Measurements from ENCODE around the gene EEIG2. TPM values are rescaled to one million over a fixed set of nuclear protein-coding genes. Genes with fewer than 3 reads are reported as not detected.

The EEIG2 gene
- total RNA-seq, 1 experiment from 2014 or later = 16.0 TPM

DNA sequence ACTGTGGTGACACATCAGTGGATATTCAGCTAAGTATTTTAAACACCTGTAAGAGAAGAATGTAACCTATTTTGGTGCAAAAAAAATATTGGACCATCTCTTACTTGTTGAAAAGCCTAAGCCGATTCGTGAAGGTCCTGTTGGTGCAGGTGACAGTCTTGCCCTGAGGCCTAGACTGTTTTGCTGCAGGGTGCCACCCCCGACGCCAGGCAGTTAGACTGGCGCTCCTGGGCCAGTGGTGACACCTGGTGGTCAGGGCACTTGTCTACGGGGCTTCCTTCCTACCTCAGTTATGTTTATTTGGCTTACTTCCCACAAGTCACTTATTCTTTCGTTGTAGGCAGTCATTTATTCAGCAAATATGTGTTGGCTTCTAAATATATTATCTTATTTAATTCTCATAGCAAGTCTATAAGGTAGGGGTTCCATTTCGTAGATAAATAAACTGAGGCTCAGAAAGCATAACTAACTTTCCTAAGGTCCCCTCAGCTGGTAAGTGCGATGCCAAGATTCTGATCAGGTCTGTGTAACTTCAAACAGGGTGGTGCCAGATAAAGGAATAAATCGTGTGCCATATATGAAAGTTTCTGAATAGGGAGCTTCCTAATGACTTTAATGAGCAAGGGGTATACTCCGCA is 1.9 kb downstream of the EEIG2 start:
- CTCF ChIA-PET = interaction anchor here (0.6 to 5.1 kb wide), 8 partner anchors 13 to 779 kb away, joined by 3 to 52 read pairs (median 6); a partner anchor contains a TSS
- 0 out of 2 replicates have a peak, but pooled peaks cover 6% of the 10 kb centered on the region for H3K79me2 ChIP-seq (ENCODE audit: insufficient read depth, low read length)
- H3K9me2 ChIP-seq (ENCODE audit: insufficient read depth) = no peaks in the 10 kb centered on the region
- intact Hi-C loops (cut with micrococcal nuclease) = loop anchor here (1.0 to 5.0 kb wide), 3 partner anchors 50 to 780 kb away; no protein-coding TSS in a partner anchor
- peaks cover 11 to 23% of the 10 kb centered on the region in 2 experiments for H3K4me1 ChIP-seq (ENCODE audit: control insufficient read depth in 1 of 2, insufficient read depth in 2 of 2, low read length in 2 of 2)
- H2AFZ ChIP-seq (ENCODE audit: low read depth, low read length, poor library complexity, severe bottlenecking) = no peak overlapping the region
- no peaks in the 10 kb centered on the region for H4K20me1 ChIP-seq (ENCODE audit: insufficient read depth)
- H3K4me2 ChIP-seq (ENCODE audit: low read length) = peak overlapping the region; percentile 76
- TF ChIP-seq, protein P1, sequence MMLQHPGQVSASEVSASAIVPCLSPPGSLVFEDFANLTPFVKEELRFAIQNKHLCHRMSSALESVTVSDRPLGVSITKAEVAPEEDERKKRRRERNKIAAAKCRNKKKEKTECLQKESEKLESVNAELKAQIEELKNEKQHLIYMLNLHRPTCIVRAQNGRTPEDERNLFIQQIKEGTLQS (IDR thresholded peaks at IDR 0.05) = no peak
- TF ChIP-seq POLR2A (IDR thresholded peaks at IDR 0.05; ENCODE audit: borderline replicate concordance, extremely low read depth, insufficient read depth, insufficient read length) (no peak), YY1 (IDR thresholded peaks at IDR 0.05; ENCODE audit: extremely low read depth, insufficient replicate concordance, low read depth, low read length) (no peak), CBX3 (IDR thresholded peaks at IDR 0.05; ENCODE audit: low read depth) (no peak), SIN3A (IDR thresholded peaks at IDR 0.05; ENCODE audit: low read depth) (no peak), EGR1 (IDR thresholded peaks at IDR 0.05; ENCODE audit: low read depth) (no peak), SRF (IDR thresholded peaks at IDR 0.05; ENCODE audit: low read depth) (no peak), ELF1 (IDR thresholded peaks at IDR 0.05; ENCODE audit: borderline replicate concordance, low read depth) (no peak), EZH2phosphoT487 (IDR thresholded peaks at IDR 0.05; ENCODE audit: borderline replicate concordance) (no peak), SP1 (IDR thresholded peaks at IDR 0.05; ENCODE audit: low read depth) (no peak), POLR2AphosphoS5 (IDR thresholded peaks at IDR 0.05; ENCODE audit: low read depth, low read length) (no peak), EZH2 (IDR thresholded peaks at IDR 0.05) (no peak), RAD21 (IDR thresholded peaks at IDR 0.05; ENCODE audit: low read depth) (peak; percentile 90)
- TF ChIP-seq, protein P2, sequence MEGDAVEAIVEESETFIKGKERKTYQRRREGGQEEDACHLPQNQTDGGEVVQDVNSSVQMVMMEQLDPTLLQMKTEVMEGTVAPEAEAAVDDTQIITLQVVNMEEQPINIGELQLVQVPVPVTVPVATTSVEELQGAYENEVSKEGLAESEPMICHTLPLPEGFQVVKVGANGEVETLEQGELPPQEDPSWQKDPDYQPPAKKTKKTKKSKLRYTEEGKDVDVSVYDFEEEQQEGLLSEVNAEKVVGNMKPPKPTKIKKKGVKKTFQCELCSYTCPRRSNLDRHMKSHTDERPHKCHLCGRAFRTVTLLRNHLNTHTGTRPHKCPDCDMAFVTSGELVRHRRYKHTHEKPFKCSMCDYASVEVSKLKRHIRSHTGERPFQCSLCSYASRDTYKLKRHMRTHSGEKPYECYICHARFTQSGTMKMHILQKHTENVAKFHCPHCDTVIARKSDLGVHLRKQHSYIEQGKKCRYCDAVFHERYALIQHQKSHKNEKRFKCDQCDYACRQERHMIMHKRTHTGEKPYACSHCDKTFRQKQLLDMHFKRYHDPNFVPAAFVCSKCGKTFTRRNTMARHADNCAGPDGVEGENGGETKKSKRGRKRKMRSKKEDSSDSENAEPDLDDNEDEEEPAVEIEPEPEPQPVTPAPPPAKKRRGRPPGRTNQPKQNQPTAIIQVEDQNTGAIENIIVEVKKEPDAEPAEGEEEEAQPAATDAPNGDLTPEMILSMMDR (IDR thresholded peaks at IDR 0.05 in 2 of 3, conservative IDR thresholded peaks at IDR 0.05 in 1 of 3; ENCODE audit: borderline replicate concordance in 1 of 3, insufficient read depth in 1 of 3, low read depth in 2 of 3, low read length in 2 of 3) = peak; percentile 78 to 90 (median 89)
- TF ChIP-seq, protein P3, sequence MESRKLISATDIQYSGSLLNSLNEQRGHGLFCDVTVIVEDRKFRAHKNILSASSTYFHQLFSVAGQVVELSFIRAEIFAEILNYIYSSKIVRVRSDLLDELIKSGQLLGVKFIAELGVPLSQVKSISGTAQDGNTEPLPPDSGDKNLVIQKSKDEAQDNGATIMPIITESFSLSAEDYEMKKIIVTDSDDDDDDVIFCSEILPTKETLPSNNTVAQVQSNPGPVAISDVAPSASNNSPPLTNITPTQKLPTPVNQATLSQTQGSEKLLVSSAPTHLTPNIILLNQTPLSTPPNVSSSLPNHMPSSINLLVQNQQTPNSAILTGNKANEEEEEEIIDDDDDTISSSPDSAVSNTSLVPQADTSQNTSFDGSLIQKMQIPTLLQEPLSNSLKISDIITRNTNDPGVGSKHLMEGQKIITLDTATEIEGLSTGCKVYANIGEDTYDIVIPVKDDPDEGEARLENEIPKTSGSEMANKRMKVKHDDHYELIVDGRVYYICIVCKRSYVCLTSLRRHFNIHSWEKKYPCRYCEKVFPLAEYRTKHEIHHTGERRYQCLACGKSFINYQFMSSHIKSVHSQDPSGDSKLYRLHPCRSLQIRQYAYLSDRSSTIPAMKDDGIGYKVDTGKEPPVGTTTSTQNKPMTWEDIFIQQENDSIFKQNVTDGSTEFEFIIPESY (IDR thresholded peaks at IDR 0.05; ENCODE audit: extremely low read depth, insufficient replicate concordance, low read length) = no peak
- TF ChIP-seq, protein P4, sequence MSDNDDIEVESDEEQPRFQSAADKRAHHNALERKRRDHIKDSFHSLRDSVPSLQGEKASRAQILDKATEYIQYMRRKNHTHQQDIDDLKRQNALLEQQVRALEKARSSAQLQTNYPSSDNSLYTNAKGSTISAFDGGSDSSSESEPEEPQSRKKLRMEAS (IDR thresholded peaks at IDR 0.05) = no peak
- no peak overlapping the region for H3K27ac ChIP-seq (ENCODE audit: low read depth, low read length)
- peak; percentile 70 for ATAC-seq
- no peak overlapping the region for H3K9ac ChIP-seq (ENCODE audit: low read length)
- RAD21 ChIA-PET (ENCODE audit: low non-redundant PET in 1 of 2, low total read pairs in 2 of 2, uncharacterized antibody in 2 of 2, unreplicated experiment in 2 of 2) = no interaction called here
- POLR2A ChIA-PET = interaction anchor here (2.4 kb wide), 1 partner anchor 49 kb away, joined by 8 read pairs; no protein-coding TSS in a partner anchor
- H3K36me3 ChIP-seq (ENCODE audit: control insufficient read depth in 1 of 2, insufficient read depth in 2 of 2, low read length in 2 of 2) = no peaks in the 10 kb centered on the region
- H3K27me3 ChIP-seq (ENCODE audit: insufficient read depth, low read length) = no peaks in the 10 kb centered on the region
- peak; percentile 72 for DNase-seq (ENCODE audit: low read depth, low spot score)
- H3K9me3 ChIP-seq (ENCODE audit: control insufficient read depth in 1 of 2, insufficient read depth in 1 of 2, low read depth in 1 of 2, low read length in 2 of 2) = no peaks in the 10 kb centered on the region
- TSS peak; percentile 40 for BruUV-seq (replicated peaks)
- peak overlapping the region in 1 of 2 experiments; percentile 70; a peak in 1 of 4 replicates for H3K4me3 ChIP-seq (replicated peaks in 1 of 2; ENCODE audit: low read depth in 1 of 2, low read length in 2 of 2)
